ENCODE results near the gene ADAMTS13. TPM values are rescaled to one million over a fixed set of nuclear protein-coding genes. Genes with fewer than 3 reads are reported as not detected.

The ADAMTS13 gene
- total and polyA plus RNA-seq, 2 experiments from 2014 or later = 10.1 to 16.9 TPM

- no peak overlapping the region for H3K27ac ChIP-seq
- peaks cover 8% of the 10 kb centered on the region for H3K4me1 ChIP-seq (ENCODE audit: low read depth)
- no peak overlapping the region for H3K4me3 ChIP-seq
- TF ChIP-seq CTCF (IDR thresholded peaks at IDR 0.05; ENCODE audit: low read depth, low read length) = peak; percentile 33
- no peaks in the 10 kb centered on the region for H3K27me3 ChIP-seq
- peak in 1 of 2 donors; percentile 92 for DNase-seq (ENCODE audit: low read depth in 1 of 2, low spot score in 1 of 2)
- H3K36me3 ChIP-seq = no peaks in the 10 kb centered on the region
- H3K9me3 ChIP-seq (ENCODE audit: low read depth) = no peaks in the 10 kb centered on the region
Measured at GRCh38 chr9:133506653-133507038, 84.5 kb downstream of the ADAMTS13 start.

DNA sequence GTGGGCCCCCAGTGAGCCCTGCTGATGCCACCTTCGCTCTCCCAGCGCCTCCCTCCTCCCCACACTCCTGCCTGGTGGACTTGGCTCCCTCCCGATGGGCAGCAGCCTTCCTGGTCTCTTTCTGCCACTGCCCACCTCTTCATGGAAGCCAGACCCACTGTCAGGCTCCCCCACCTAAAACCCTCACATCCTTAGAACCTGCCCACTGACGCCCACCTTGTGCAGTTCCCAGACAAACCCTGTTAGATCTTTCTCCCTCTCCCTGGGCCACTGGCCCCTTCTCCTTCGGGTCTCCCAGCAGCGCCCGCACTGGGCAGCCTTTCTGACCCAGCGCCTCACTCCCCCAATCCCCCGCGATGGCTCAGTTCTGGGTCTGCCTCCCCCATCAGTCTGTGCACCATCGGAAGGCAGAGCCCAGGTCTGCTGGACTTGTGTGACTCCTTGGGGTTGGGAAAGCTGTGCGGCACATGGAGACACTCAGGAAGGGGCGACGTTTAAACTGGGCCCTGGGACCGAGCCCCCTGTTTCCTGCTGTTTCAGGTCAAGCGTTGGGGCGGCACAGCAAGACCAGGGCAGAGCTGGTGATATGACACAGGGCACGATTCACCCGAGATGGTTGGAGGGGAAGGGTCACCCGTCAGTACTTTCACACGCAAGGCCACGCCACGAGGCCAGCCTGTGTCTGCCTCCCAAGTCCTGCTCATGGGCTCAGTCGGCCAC, 85.2 kb downstream of the ADAMTS13 start:
- TF ChIP-seq CTCF (IDR thresholded peaks at IDR 0.05; ENCODE audit: low read depth, low read length) = no peak
- H3K27ac ChIP-seq = no peak overlapping the region
- no peaks in the 10 kb centered on the region for H3K36me3 ChIP-seq
- H3K4me3 ChIP-seq = no peak overlapping the region
- H3K4me1 ChIP-seq (ENCODE audit: low read depth) = peaks cover 8% of the 10 kb centered on the region
- H3K9me3 ChIP-seq (ENCODE audit: low read depth) = no peaks in the 10 kb centered on the region
- H3K27me3 ChIP-seq = no peaks in the 10 kb centered on the region
- no peak for DNase-seq (ENCODE audit: low read depth in 1 of 2, low spot score in 1 of 2)

- no peak for DNase-seq (ENCODE audit: low read depth in 1 of 2, low spot score in 1 of 2)
- no peak overlapping the region for H3K27ac ChIP-seq
- no peak for TF ChIP-seq CTCF (IDR thresholded peaks at IDR 0.05; ENCODE audit: low read depth, low read length)
- H3K4me1 ChIP-seq (ENCODE audit: low read depth) = peaks cover 8% of the 10 kb centered on the region
- no peaks in the 10 kb centered on the region for H3K9me3 ChIP-seq (ENCODE audit: low read depth)
- H3K27me3 ChIP-seq = no peaks in the 10 kb centered on the region
- no peaks in the 10 kb centered on the region for H3K36me3 ChIP-seq
- H3K4me3 ChIP-seq = no peak overlapping the region
Measured at GRCh38 chr9:133508046-133508445, 85.9 kb downstream of the ADAMTS13 start.

Other genes with a start within 250 kb of the ADAMTS13 start
- gene OBP2B, start 213.1 kb upstream of the ADAMTS13 start, total RNA-seq = not detected in 2 replicates
- gene OBP2B, start 213.1 kb upstream of the ADAMTS13 start, polyA plus RNA-seq = 0.35 TPM in 1 of 2 replicates, not detected in the other
- gene ABO, start 147.2 kb upstream of the ADAMTS13 start, total RNA-seq = 0.04 and 0.30 TPM in 2 replicates
- gene ABO, start 147.2 kb upstream of the ADAMTS13 start, polyA plus RNA-seq = 0.12 TPM in 1 of 2 replicates, not detected in the other
- 31.8 and 33.6 TPM in 2 replicates for gene SURF6, start 86.2 kb upstream of the ADAMTS13 start, total RNA-seq
- 25.7 and 26.9 TPM in 2 replicates for gene SURF6, start 86.2 kb upstream of the ADAMTS13 start, polyA plus RNA-seq
- gene MED22, start 74.2 kb upstream of the ADAMTS13 start, total RNA-seq = 101 and 125 TPM in 2 replicates
- 60.6 and 74.9 TPM in 2 replicates for gene MED22, start 74.2 kb upstream of the ADAMTS13 start, polyA plus RNA-seq
- 2,223 and 2,233 TPM in 2 replicates for gene RPL7A, start 74.1 kb upstream of the ADAMTS13 start, total RNA-seq
- 404 and 480 TPM in 2 replicates for gene RPL7A, start 74.1 kb upstream of the ADAMTS13 start, polyA plus RNA-seq
- gene SURF1, start 65.9 kb upstream of the ADAMTS13 start, total RNA-seq = 32.9 and 38.6 TPM in 2 replicates
- gene SURF1, start 65.9 kb upstream of the ADAMTS13 start, polyA plus RNA-seq = 88.2 and 88.3 TPM in 2 replicates
- gene SURF2, start 65.8 kb upstream of the ADAMTS13 start, total RNA-seq = 38.2 and 49.9 TPM in 2 replicates
- gene SURF2, start 65.8 kb upstream of the ADAMTS13 start, polyA plus RNA-seq = 35.1 and 38.3 TPM in 2 replicates
- 121 and 191 TPM in 2 replicates for gene SURF4, start 46.3 kb upstream of the ADAMTS13 start, total RNA-seq
- 129 and 200 TPM in 2 replicates for gene SURF4, start 46.3 kb upstream of the ADAMTS13 start, polyA plus RNA-seq
- gene STKLD1, start 46.0 kb upstream of the ADAMTS13 start, total RNA-seq = 2.0 and 2.2 TPM in 2 replicates
- gene STKLD1, start 46.0 kb upstream of the ADAMTS13 start, polyA plus RNA-seq = 5.1 and 7.3 TPM in 2 replicates
- gene REXO4, start 4.4 kb upstream of the ADAMTS13 start, total RNA-seq = 35.7 and 50.2 TPM in 2 replicates
- 27.1 and 30.1 TPM in 2 replicates for gene REXO4, start 4.4 kb upstream of the ADAMTS13 start, polyA plus RNA-seq
- gene CACFD1, start 37.6 kb downstream of the ADAMTS13 start, total RNA-seq = 61.7 and 73.8 TPM in 2 replicates
- gene CACFD1, start 37.6 kb downstream of the ADAMTS13 start, polyA plus RNA-seq = 56.6 and 64.0 TPM in 2 replicates
- 2.4 and 8.6 TPM in 2 replicates for gene SLC2A6, start 56.7 kb downstream of the ADAMTS13 start, total RNA-seq
- gene SLC2A6, start 56.7 kb downstream of the ADAMTS13 start, polyA plus RNA-seq = 3.9 and 8.6 TPM in 2 replicates
- gene MYMK, start 102.6 kb downstream of the ADAMTS13 start, total RNA-seq = not detected in 2 replicates
- not detected in 2 replicates for gene MYMK, start 102.6 kb downstream of the ADAMTS13 start, polyA plus RNA-seq
- gene ADAMTSL2, start 112.3 kb downstream of the ADAMTS13 start, total RNA-seq = 27.2 and 38.3 TPM in 2 replicates
- gene ADAMTSL2, start 112.3 kb downstream of the ADAMTS13 start, polyA plus RNA-seq = 13.6 and 18.4 TPM in 2 replicates
- 4.6 and 5.6 TPM in 2 replicates for gene FAM163B, start 187.0 kb downstream of the ADAMTS13 start, total RNA-seq
- 0.20 TPM in 1 of 2 replicates, not detected in the other for gene FAM163B, start 187.0 kb downstream of the ADAMTS13 start, polyA plus RNA-seq
- not detected in 2 replicates for gene DBH, start 214.0 kb downstream of the ADAMTS13 start, total RNA-seq
- 0.04 and 0.07 TPM in 2 replicates for gene DBH, start 214.0 kb downstream of the ADAMTS13 start, polyA plus RNA-seq

Data from cardiac muscle cell (in vitro differentiated cells and primary cell).